Measurements from ENCODE around the gene SKAP1.

DNA sequence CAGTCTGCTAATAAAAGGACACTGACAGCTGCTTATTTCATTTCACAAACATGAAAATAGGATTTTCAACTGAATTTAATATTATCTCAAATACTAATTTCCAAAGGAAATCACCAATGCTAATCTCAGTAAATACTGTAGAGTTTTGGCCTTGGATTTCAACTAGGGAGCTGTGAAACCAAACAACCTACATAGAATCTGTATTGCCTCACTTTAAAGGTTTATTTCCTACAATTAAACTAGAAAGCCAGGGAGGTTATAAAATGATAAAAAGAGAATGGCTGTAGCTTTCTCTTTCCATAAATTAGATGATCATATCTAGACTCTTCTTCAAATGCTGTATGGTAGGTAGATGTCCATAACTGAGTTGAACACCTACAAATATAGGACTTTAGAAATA is 82.8 kb downstream of the SKAP1 start:
- no peak for TF ChIP-seq CHD2 (IDR thresholded peaks at IDR 0.05; ENCODE audit: low read length, partially characterized antibody)
- no peak for TF ChIP-seq TAF1 (IDR thresholded peaks at IDR 0.05; ENCODE audit: borderline replicate concordance, low read depth, low read length)
- TF ChIP-seq, protein P1, sequence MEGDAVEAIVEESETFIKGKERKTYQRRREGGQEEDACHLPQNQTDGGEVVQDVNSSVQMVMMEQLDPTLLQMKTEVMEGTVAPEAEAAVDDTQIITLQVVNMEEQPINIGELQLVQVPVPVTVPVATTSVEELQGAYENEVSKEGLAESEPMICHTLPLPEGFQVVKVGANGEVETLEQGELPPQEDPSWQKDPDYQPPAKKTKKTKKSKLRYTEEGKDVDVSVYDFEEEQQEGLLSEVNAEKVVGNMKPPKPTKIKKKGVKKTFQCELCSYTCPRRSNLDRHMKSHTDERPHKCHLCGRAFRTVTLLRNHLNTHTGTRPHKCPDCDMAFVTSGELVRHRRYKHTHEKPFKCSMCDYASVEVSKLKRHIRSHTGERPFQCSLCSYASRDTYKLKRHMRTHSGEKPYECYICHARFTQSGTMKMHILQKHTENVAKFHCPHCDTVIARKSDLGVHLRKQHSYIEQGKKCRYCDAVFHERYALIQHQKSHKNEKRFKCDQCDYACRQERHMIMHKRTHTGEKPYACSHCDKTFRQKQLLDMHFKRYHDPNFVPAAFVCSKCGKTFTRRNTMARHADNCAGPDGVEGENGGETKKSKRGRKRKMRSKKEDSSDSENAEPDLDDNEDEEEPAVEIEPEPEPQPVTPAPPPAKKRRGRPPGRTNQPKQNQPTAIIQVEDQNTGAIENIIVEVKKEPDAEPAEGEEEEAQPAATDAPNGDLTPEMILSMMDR (IDR thresholded peaks at IDR 0.05) = no peak
- no peak for TF ChIP-seq JUND (IDR thresholded peaks at IDR 0.05)
- TF ChIP-seq ELF1 (IDR thresholded peaks at IDR 0.05) = no peak
- TF ChIP-seq EZH2phosphoT487 (IDR thresholded peaks at IDR 0.05; ENCODE audit: borderline replicate concordance, low read depth) = no peak
- no peak for TF ChIP-seq RAD21 (IDR thresholded peaks at IDR 0.05; ENCODE audit: low read length)
- TF ChIP-seq POLR2AphosphoS5 (IDR thresholded peaks at IDR 0.05; ENCODE audit: low read depth, low read length) = no peak

Measured in SK-N-SH (cell line).